Parathyroid adenoma (tissue), 2 donors: ENCODE measurements around the gene MBNL2.

Experiments used
- H2AFZ ChIP-seq: fragments of 300-600 bp; sonication (generic); one replicate; pipeline ENCODE4 v1.7.0; 2017; ENCODE audit warnings: antibody characterized with exemption, mild to moderate bottlenecking
- H3K27ac ChIP-seq: fragments of 300-600 bp; sonication (generic); one replicate; pipeline ENCODE4 v1.7.0; 2017
- H3K27me3 ChIP-seq: fragments of 300-600 bp; sonication (generic); one replicate; pipeline ENCODE4 v1.7.0; 2017; ENCODE audit warnings: low read length; ENCODE audit not compliant: control insufficient read depth, insufficient read depth
- H3K36me3 ChIP-seq: fragments of 300-600 bp; sonication (generic); one replicate; pipeline ENCODE4 v1.7.0; 2017; ENCODE audit warnings: low read length; ENCODE audit not compliant: control insufficient read depth, insufficient read depth
- H3K4me1 ChIP-seq: fragments of 300-600 bp; sonication (generic); one replicate; pipeline ENCODE4 v1.7.0; 2017; ENCODE audit warnings: control low read depth
- H3K4me2 ChIP-seq: fragments of 300-600 bp; sonication (generic); one replicate; pipeline ENCODE4 v1.7.0; 2017; ENCODE audit warnings: low read length
- H3K4me3 ChIP-seq: fragments of 300-600 bp; sonication (generic); one replicate; pipeline ENCODE4 v1.7.0; 2017; ENCODE audit warnings: low read depth, low read length
- H3K79me2 ChIP-seq: fragments of 300-600 bp; sonication (generic); one replicate; pipeline ENCODE4 v1.7.0; 2017; ENCODE audit warnings: control low read depth
- H3K9ac ChIP-seq: fragments of 300-600 bp; sonication (generic); one replicate; pipeline ENCODE4 v1.7.0; 2017; ENCODE audit warnings: mild to moderate bottlenecking
- H3K9me3 ChIP-seq: fragments of 300-600 bp; sonication (generic); one replicate; pipeline ENCODE4 v1.7.0; 2017; ENCODE audit warnings: low read length; ENCODE audit not compliant: control insufficient read depth
- CTCF ChIP-seq: fragments of 300-600 bp; sonication (generic); IDR thresholded peaks from one replicate; pipeline ENCODE4 v1.7.0; 2017; ENCODE audit warnings: antibody characterized with exemption, mild to moderate bottlenecking
- donor health status: primary hyperparathyroidism.

The MBNL2 gene

GRCh38 chr13:97316390-97316789 lies 94.3 kb downstream of the MBNL2 start:
- H3K4me1 ChIP-seq: no peaks in the 10 kb centered on the region
- no peak overlapping the region for H2AFZ ChIP-seq
- H3K9me3 ChIP-seq: no peaks in the 10 kb centered on the region
- no peak for TF ChIP-seq CTCF
- no peaks in the 10 kb centered on the region for H3K27me3 ChIP-seq
- H3K9ac ChIP-seq: no peak overlapping the region
- H3K36me3 ChIP-seq: no peaks in the 10 kb centered on the region
- no peak overlapping the region for H3K4me2 ChIP-seq
- peaks cover 4% of the 10 kb centered on the region for H3K79me2 ChIP-seq
- no peak overlapping the region for H3K4me3 ChIP-seq
- no peak overlapping the region for H3K27ac ChIP-seq

- no peaks in the 10 kb centered on the region for H3K4me1 ChIP-seq
Observed at GRCh38 chr13:97317933-97318332, 95.8 kb downstream of the MBNL2 start.

GRCh38 chr13:97318532-97318931 lies 96.4 kb downstream of the MBNL2 start:
- Histone ChIP-seq H3K9me3 (no peaks in the 10 kb centered on the region), H3K27me3 (no peaks in the 10 kb centered on the region), H3K36me3 (no peaks in the 10 kb centered on the region), H3K4me2 (no peak overlapping the region), H3K27ac (no peak overlapping the region), H3K9ac (no peak overlapping the region), H2AFZ (no peak overlapping the region), H3K79me2 (peaks cover 3% of the 10 kb centered on the region), H3K4me1 (no peaks in the 10 kb centered on the region), H3K4me3 (no peak overlapping the region)
- TF ChIP-seq CTCF: no peak

More at GRCh38 chr13:97317933-97318332, 95.8 kb downstream of the MBNL2 start:
- no peak overlapping the region for H2AFZ ChIP-seq
- H3K4me3 ChIP-seq: no peak overlapping the region
- no peak overlapping the region for H3K4me2 ChIP-seq
- no peak for TF ChIP-seq CTCF
- H3K36me3 ChIP-seq: no peaks in the 10 kb centered on the region
- no peak overlapping the region for H3K9ac ChIP-seq
- peaks cover 4% of the 10 kb centered on the region for H3K79me2 ChIP-seq
- H3K27ac ChIP-seq: no peak overlapping the region
- H3K9me3 ChIP-seq: no peaks in the 10 kb centered on the region
- no peaks in the 10 kb centered on the region for H3K27me3 ChIP-seq

GRCh38 chr13:97319113-97319720 lies 97.1 kb downstream of the MBNL2 start:
- H3K79me2 ChIP-seq: peaks cover 2% of the 10 kb centered on the region
- no peak overlapping the region for H3K27ac ChIP-seq
- no peaks in the 10 kb centered on the region for H3K4me1 ChIP-seq
- H3K4me2 ChIP-seq: no peak overlapping the region
- no peak for TF ChIP-seq CTCF
- H2AFZ ChIP-seq: no peak overlapping the region
- H3K36me3 ChIP-seq: no peaks in the 10 kb centered on the region
- H3K27me3 ChIP-seq: no peaks in the 10 kb centered on the region
- H3K9ac ChIP-seq: no peak overlapping the region
- H3K4me3 ChIP-seq: no peak overlapping the region
- H3K9me3 ChIP-seq: no peaks in the 10 kb centered on the region

- H3K9me3 ChIP-seq: no peaks in the 10 kb centered on the region
- H2AFZ ChIP-seq: no peak overlapping the region
- H3K36me3 ChIP-seq: no peaks in the 10 kb centered on the region
- H3K4me3 ChIP-seq: no peak overlapping the region
- no peak overlapping the region for H3K27ac ChIP-seq
- no peaks in the 10 kb centered on the region for H3K4me1 ChIP-seq
- H3K4me2 ChIP-seq: no peak overlapping the region
- TF ChIP-seq CTCF: no peak
- H3K27me3 ChIP-seq: no peaks in the 10 kb centered on the region
- H3K9ac ChIP-seq: no peak overlapping the region
- peaks cover 2% of the 10 kb centered on the region for H3K79me2 ChIP-seq
Observed at GRCh38 chr13:97321101-97321500, 99.0 kb downstream of the MBNL2 start.
